ENCODE data around the gene FIBP.

DNA sequence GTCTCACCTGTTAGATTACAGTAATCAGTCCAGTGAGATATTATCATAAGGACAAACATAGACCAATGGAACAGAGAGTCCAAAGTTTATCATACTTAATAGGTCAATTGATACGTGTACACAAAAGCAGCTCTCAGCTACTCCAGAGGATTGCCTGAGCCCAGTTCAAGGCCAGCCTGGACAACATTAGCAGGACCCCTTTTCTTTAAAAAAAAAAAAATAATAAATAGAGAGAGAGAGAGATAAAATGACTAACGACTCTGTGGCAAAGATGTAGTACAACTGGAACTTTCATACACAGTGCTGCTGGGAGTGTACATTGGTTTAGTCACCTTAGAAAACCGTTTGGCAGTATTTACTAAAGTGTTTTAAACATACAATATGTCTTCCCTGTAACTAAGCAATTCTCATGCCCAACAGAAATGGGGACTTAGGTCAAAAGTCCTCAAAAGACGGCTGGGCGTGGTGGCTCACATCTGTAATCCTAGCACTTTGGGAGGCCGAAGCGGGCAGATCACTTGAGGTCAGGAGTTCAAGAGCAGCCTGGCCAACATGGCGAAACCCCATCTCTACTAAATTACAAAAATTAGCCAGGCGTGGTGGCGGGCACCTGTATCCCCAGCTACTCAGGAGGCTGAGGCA, 43.9 kb downstream of the FIBP start:
- TF ChIP-seq SP1 (IDR thresholded peaks at IDR 0.05; ENCODE audit: low read depth, low read length) (no peak), SIN3A (conservative IDR thresholded peaks at IDR 0.05 in 1 of 2, IDR thresholded peaks at IDR 0.05 in 1 of 2; ENCODE audit: low read depth in 1 of 2, low read length in 2 of 2) (no peak), NRF1 (IDR thresholded peaks at IDR 0.05; ENCODE audit: low read depth, low read length) (no peak), SP2 (IDR thresholded peaks at IDR 0.05; ENCODE audit: low read length) (no peak), POLR2A (IDR thresholded peaks at IDR 0.05; ENCODE audit: control extremely low read depth in 1 of 2, low read depth in 2 of 2, low read length in 2 of 2) (no peak)
- TF ChIP-seq, protein P1, sequence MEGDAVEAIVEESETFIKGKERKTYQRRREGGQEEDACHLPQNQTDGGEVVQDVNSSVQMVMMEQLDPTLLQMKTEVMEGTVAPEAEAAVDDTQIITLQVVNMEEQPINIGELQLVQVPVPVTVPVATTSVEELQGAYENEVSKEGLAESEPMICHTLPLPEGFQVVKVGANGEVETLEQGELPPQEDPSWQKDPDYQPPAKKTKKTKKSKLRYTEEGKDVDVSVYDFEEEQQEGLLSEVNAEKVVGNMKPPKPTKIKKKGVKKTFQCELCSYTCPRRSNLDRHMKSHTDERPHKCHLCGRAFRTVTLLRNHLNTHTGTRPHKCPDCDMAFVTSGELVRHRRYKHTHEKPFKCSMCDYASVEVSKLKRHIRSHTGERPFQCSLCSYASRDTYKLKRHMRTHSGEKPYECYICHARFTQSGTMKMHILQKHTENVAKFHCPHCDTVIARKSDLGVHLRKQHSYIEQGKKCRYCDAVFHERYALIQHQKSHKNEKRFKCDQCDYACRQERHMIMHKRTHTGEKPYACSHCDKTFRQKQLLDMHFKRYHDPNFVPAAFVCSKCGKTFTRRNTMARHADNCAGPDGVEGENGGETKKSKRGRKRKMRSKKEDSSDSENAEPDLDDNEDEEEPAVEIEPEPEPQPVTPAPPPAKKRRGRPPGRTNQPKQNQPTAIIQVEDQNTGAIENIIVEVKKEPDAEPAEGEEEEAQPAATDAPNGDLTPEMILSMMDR (IDR thresholded peaks at IDR 0.05; ENCODE audit: control extremely low read depth in 1 of 3, insufficient read depth in 1 of 3, low read depth in 1 of 3, low read length in 3 of 3), result no peak
